WTC11 (cell line): ENCODE measurements around the gene KIAA1586. TPM values are rescaled to one million over a fixed set of nuclear protein-coding genes. Genes with fewer than 3 reads are reported as not detected.

Experiments used
- CBFB ChIP-seq: sonication (generic); formaldehyde crosslinking; IDR thresholded peaks from 2 replicates; pipeline ENCODE4 v1.8.1; 2022; ENCODE audit warnings: mild to moderate bottlenecking, low read depth, missing genetic modification reagents
- CREM ChIP-seq: sonication (generic); formaldehyde crosslinking; IDR thresholded peaks from 2 replicates; pipeline ENCODE4 v1.8.1; 2022; ENCODE audit warnings: mild to moderate bottlenecking, missing genetic modification reagents, moderate library complexity
- CTCF ChIP-seq: fragments of 200-600 bp; IDR thresholded peaks from 2 replicates; pipeline ENCODE4 v1.8.0; 2022; ENCODE audit warnings: antibody characterized with exemption
- EMX1 ChIP-seq: fragments of 250-450 bp; sonication (Bioruptor Pico); IDR thresholded peaks from 2 replicates; pipeline ENCODE4 v1.8.0; 2021; ENCODE audit warnings: mild to moderate bottlenecking
- ZBTB21 ChIP-seq: sonication (generic); formaldehyde crosslinking; IDR thresholded peaks from 2 replicates; pipeline ENCODE4 v1.8.1; 2023; ENCODE audit warnings: mild to moderate bottlenecking, missing genetic modification reagents, borderline replicate concordance
- ZNF425 ChIP-seq: fragments of 250-450 bp; sonication (Bioruptor Pico); conservative IDR thresholded peaks from 2 replicates; pipeline ENCODE4 v1.9.0; 2021; ENCODE audit warnings: mild to moderate bottlenecking
- total RNA-seq: library from RNA; stranded (reverse); gene quantifications from 3 replicates; pipeline ENCODE4 v1.2.3, GENCODE V29; 2021
- TF ChIP-seq, protein P1 (sequence below): sonication (generic); formaldehyde crosslinking; IDR thresholded peaks from 2 replicates; pipeline ENCODE4 v1.8.0; 2023; ENCODE audit warnings: missing genetic modification reagents
- TF ChIP-seq, protein P2 (sequence below): sonication (generic); formaldehyde crosslinking; IDR thresholded peaks from 2 replicates; pipeline ENCODE4 v1.8.1; 2022; ENCODE audit warnings: mild to moderate bottlenecking, moderate library complexity, missing genetic modification reagents

Gene KIAA1586
- total RNA-seq, 1 experiment from 2014 or later = 17.2 TPM

DNA sequence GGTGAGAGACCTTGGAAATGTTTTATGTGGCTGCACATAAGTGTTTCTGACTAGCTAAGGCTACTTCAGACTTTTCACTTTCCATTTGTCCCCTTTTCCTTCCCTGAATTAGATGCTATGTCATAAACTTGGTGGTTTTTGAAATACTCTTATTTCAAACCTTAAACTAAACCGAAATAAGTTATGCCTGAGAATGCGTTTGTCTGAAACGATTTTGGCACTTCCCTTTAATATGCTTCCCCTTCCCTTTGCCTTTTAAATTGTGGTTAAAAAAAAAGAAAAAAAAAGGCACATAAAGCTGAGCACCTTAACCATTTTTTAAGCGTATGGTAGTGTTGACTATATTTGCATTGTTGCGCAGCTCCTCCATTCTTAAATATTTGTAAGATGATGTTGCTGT lies 57.8 kb downstream of the KIAA1586 start (continued):
- TF ChIP-seq CBFB (CRISPR knock-in tag) (no peak), EMX1 (CRISPR knock-in tag) (no peak), ZBTB21 (CRISPR knock-in tag) (no peak), ZNF425 (CRISPR knock-in tag) (no peak), CTCF (no peak), CREM (no peak)
- TF ChIP-seq, protein P1, sequence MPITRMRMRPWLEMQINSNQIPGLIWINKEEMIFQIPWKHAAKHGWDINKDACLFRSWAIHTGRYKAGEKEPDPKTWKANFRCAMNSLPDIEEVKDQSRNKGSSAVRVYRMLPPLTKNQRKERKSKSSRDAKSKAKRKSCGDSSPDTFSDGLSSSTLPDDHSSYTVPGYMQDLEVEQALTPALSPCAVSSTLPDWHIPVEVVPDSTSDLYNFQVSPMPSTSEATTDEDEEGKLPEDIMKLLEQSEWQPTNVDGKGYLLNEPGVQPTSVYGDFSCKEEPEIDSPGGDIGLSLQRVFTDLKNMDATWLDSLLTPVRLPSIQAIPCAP (CRISPR knock-in tag) = no peak
- TF ChIP-seq, protein P2, sequence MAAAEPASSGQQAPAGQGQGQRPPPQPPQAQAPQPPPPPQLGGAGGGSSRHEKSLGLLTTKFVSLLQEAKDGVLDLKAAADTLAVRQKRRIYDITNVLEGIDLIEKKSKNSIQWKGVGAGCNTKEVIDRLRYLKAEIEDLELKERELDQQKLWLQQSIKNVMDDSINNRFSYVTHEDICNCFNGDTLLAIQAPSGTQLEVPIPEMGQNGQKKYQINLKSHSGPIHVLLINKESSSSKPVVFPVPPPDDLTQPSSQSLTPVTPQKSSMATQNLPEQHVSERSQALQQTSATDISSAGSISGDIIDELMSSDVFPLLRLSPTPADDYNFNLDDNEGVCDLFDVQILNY (CRISPR knock-in tag) = no peak

Other genes with a start within 250 kb of the KIAA1586 start
- 1.3 to 1.8 TPM (median 1.5 TPM) in 3 replicates for gene BEND6, start 91.6 kb upstream of the KIAA1586 start, total RNA-seq
- gene ZNF451, start 43.5 kb downstream of the KIAA1586 start, total RNA-seq = 44.4 to 55.4 TPM (median 45.6 TPM) in 3 replicates
- gene BAG2, start 125.6 kb downstream of the KIAA1586 start, total RNA-seq = 7.5 to 8.0 TPM (median 8.0 TPM) in 3 replicates
- 11.3 to 14.8 TPM (median 14.5 TPM) in 3 replicates for gene RAB23, start 175.6 kb downstream of the KIAA1586 start, total RNA-seq